HEK293 (cell line): ENCODE results near the gene FRAT2.
"Not testable (repeated sequence)": the region's sequence is repeated elsewhere in the genome, so short reads cannot be mapped to it uniquely, and the experiment has no call there.

Experiments
- CTCF ChIA-PET: fragments of 350-600 bp; formaldehyde crosslinking; extraction: SDS; loops from one replicate; lab custom pipeline; 2021; ENCODE audit warnings: antibody characterized with exemption; lab: Yijun Ruan, JAX
- POLR2A ChIA-PET: fragments of 300-600 bp; formaldehyde crosslinking; extraction: SDS; loops from one replicate; lab custom pipeline; 2020; ENCODE audit warnings: antibody characterized with exemption, inconsistent platforms; lab: Yijun Ruan, JAX
- H3K27ac ChIP-seq: fragments of 200-500 bp; sonication (Bioruptor generic); 2 replicates; pipeline ENCODE4 v1.5.1; 2014; ENCODE audit warnings: low read depth, low read length, control low read depth, inconsistent platforms; ENCODE audit errors: extremely low read depth
- H3K36me3 ChIP-seq, 2 experiments: fragments of 200-500 bp in 1 of 2; sonication (Bioruptor generic) in 1 of 2; 1 replicate in 1 of 2; 2 replicates in 1 of 2; pipeline ENCODE4 v1.5.1; 2014 to 2017; ENCODE audit warnings: inconsistent platforms in 2 of 2, low read length in 2 of 2; ENCODE audit not compliant: control insufficient read depth in 2 of 2, insufficient read depth in 1 of 2
- H3K4me1 ChIP-seq: fragments of 200-500 bp; sonication (Bioruptor generic); 2 replicates; pipeline ENCODE4 v1.5.1; 2014; ENCODE audit warnings: mild to moderate bottlenecking, low read length, inconsistent platforms; ENCODE audit not compliant: control insufficient read depth, insufficient read depth
- H3K4me3 ChIP-seq: 2 replicates; pipeline ENCODE4 v1.5.1; 2011; ENCODE audit warnings: low read depth, mild to moderate bottlenecking, control low read depth, low read length, moderate library complexity
- H3K9me3 ChIP-seq: fragments of 200-500 bp; sonication (Bioruptor generic); 2 replicates; pipeline ENCODE4 v1.5.1; 2014; ENCODE audit warnings: low read depth, low read length, inconsistent platforms; ENCODE audit not compliant: control insufficient read depth, insufficient read depth
- KLF1 ChIP-seq: fragments of 450-650 bp; formaldehyde crosslinking; IDR thresholded peaks from 2 replicates; pipeline ENCODE4 v1.5.1; 2016; ENCODE audit warnings: missing biosample characterization, missing genetic modification characterization
- SP2 ChIP-seq: fragments of 450-650 bp; formaldehyde crosslinking; IDR thresholded peaks from 2 replicates; pipeline ENCODE4 v1.5.1; 2016; ENCODE audit warnings: missing biosample characterization, missing genetic modification characterization
- YY2 ChIP-seq: fragments of 450-650 bp; formaldehyde crosslinking; IDR thresholded peaks from 2 replicates; pipeline ENCODE4 v1.5.1; 2016; ENCODE audit warnings: missing biosample characterization, missing genetic modification characterization
- ZBTB1 ChIP-seq: fragments of 450-650 bp; formaldehyde crosslinking; IDR thresholded peaks from 2 replicates; pipeline ENCODE4 v1.5.1; 2016; ENCODE audit warnings: missing biosample characterization, missing genetic modification characterization
- ZNF23 ChIP-seq: fragments of 450-650 bp; formaldehyde crosslinking; IDR thresholded peaks from 2 replicates; pipeline ENCODE4 v1.5.1; 2016; ENCODE audit warnings: missing biosample characterization, missing genetic modification characterization, borderline replicate concordance
- ZNF280C ChIP-seq: fragments of 450-650 bp; formaldehyde crosslinking; IDR thresholded peaks from 2 replicates; pipeline ENCODE4 v1.5.1; 2016; ENCODE audit warnings: missing biosample characterization, missing genetic modification characterization
- ZNF423 ChIP-seq: fragments of 450-650 bp; formaldehyde crosslinking; IDR thresholded peaks from 2 replicates; pipeline ENCODE4 v1.5.1; 2016; ENCODE audit warnings: missing biosample characterization, missing genetic modification characterization
- ZNF558 ChIP-seq: fragments of 450-650 bp; formaldehyde crosslinking; IDR thresholded peaks from 2 replicates; pipeline ENCODE4 v1.5.1; 2016; ENCODE audit warnings: missing biosample characterization, missing genetic modification characterization
- ZNF660 ChIP-seq: fragments of 450-650 bp; IDR thresholded peaks from 2 replicates; pipeline ENCODE4 v1.5.1; 2018; ENCODE audit warnings: missing biosample characterization, mild to moderate bottlenecking, missing genetic modification characterization
- ZNF692 ChIP-seq: fragments of 450-650 bp; formaldehyde crosslinking; IDR thresholded peaks from 2 replicates; pipeline ENCODE4 v1.5.1; 2016; ENCODE audit warnings: missing biosample characterization, missing genetic modification characterization
- ZNF792 ChIP-seq: fragments of 450-650 bp; formaldehyde crosslinking; IDR thresholded peaks from 2 replicates; pipeline ENCODE4 v1.5.1; 2016; ENCODE audit warnings: missing biosample characterization, missing genetic modification characterization

FRAT2 gene

GRCh38 chr10:97292097-97292861 is 42.2 kb downstream of the FRAT2 start, which contains the start of gene ARHGAP19 (continued):
- peak; percentile 87 for TF ChIP-seq ZNF692 (tag by site-specific recombination)
- TF ChIP-seq ZNF792 (tag by site-specific recombination) = no peak
- peak; percentile 65 for TF ChIP-seq KLF1
- peak; percentile 100 for TF ChIP-seq ZNF423 (tag by site-specific recombination)
- TF ChIP-seq ZNF280C (tag by site-specific recombination) = no peak
- TF ChIP-seq ZBTB1 = peak; percentile 87; the same call in 1 of the 2 replicates
- TF ChIP-seq ZNF660 (tag by site-specific recombination) = peak; percentile 90
- TF ChIP-seq, all 188 proteins: peak for 91

GRCh38 chr10:97291357-97292096 is 43.0 kb downstream of the FRAT2 start:
- ChIA-PET CTCF (interaction anchor here (0.6 to 3.6 kb wide), 4 partner anchors 13 to 945 kb away, joined by 3 to 18 read pairs (median 4); no protein-coding TSS in a partner anchor), POLR2A (interaction anchor here (0.6 to 2.3 kb wide), 10 partner anchors 10 to 136 kb away, joined by 3 to 18 read pairs (median 4); partner anchors contain the start of genes FRAT1, FRAT2 and RRP12)
- TF ChIP-seq ZNF23 (tag by site-specific recombination) = no peak
- no peak for TF ChIP-seq YY2 (tag by site-specific recombination)
- TF ChIP-seq ZNF558 = peak; percentile 22; the same call in 1 of the 2 replicates
- no peaks in the 10 kb centered on the region for H3K4me1 ChIP-seq
- H3K4me3 ChIP-seq = peak overlapping the region; percentile 62
- H3K27ac ChIP-seq = peak overlapping the region; percentile 86
- peaks cover 0 to 7% of the 10 kb centered on the region in 2 experiments; a peak in 1 of 3 replicates for H3K36me3 ChIP-seq
- no peaks in the 10 kb centered on the region for H3K9me3 ChIP-seq

- POLR2A ChIA-PET = interaction anchor here (2.1 to 2.3 kb wide), 2 partner anchors 9 to 110 kb away, joined by 8 to 10 read pairs; partner anchors contain the start of gene RRP12
- H3K4me3 ChIP-seq, H3K4me1 ChIP-seq, H3K9me3 ChIP-seq, H3K27ac ChIP-seq: not testable (repeated sequence)
- peaks cover 0 to 11% of the 10 kb centered on the region in 2 experiments; a peak in 1 of 3 replicates for H3K36me3 ChIP-seq
- TF ChIP-seq SP2 = peak; percentile 39
- CTCF ChIA-PET = interaction anchor here (0.9 to 3.6 kb wide), 2 partner anchors 12 to 94 kb away, joined by 3 to 18 read pairs; no protein-coding TSS in a partner anchor
Measured at GRCh38 chr10:97290576-97291356, 43.8 kb downstream of the FRAT2 start.

- H3K9me3 ChIP-seq, H3K4me3 ChIP-seq, H3K27ac ChIP-seq, POLR2A ChIA-PET, H3K4me1 ChIP-seq: not testable (repeated sequence)
- peaks cover 0 to 11% of the 10 kb centered on the region in 2 experiments; a peak in 1 of 3 replicates for H3K36me3 ChIP-seq
- CTCF ChIA-PET = interaction anchor here (0.6 to 3.6 kb wide), 2 partner anchors 12 to 37 kb away, joined by 4 to 18 read pairs; no protein-coding TSS in a partner anchor
Measured at GRCh38 chr10:97290076-97290475, 44.5 kb downstream of the FRAT2 start.
